A549 (cell line): ENCODE data around the gene PRXL2B. TPM values are rescaled to one million over a fixed set of nuclear protein-coding genes. Genes with fewer than 3 reads are reported as not detected.

Experiments
- ATAC-seq, 2 experiments: fragments of 200-7000 bp in 1 of 2; fragments of >200 bp in 1 of 2; cut with Nextera tagmentation in 1 of 2; cut with Tn5 transposase in 1 of 2; 3 replicates each; pipeline versions ENCODE4 v1.8.0 to v1.9.1; 2018 to 2020; ENCODE audit warnings: mild to moderate bottlenecking in 1 of 2, moderate library complexity in 1 of 2
- CTCF ChIA-PET: fragments of 300-600 bp; sonication (Branson Sonifier 250); formaldehyde crosslinking; extraction: SDS; loops from one replicate; lab custom pipeline; 2021; ENCODE audit warnings: antibody characterized with exemption, inconsistent platforms; lab: Yijun Ruan, JAX
- POLR2A ChIA-PET: fragments of 350-600 bp; formaldehyde crosslinking; extraction: SDS; loops from one replicate; lab custom pipeline; 2021; ENCODE audit warnings: antibody characterized with exemption, inconsistent platforms; lab: Yijun Ruan, JAX
- DNase-seq, 2 experiments: peaks; one replicate each; pipeline versions ENCODE4 v3.0.0 to v3.0.0-alpha.2; 2011 to 2016; ENCODE audit warnings: low read depth in 1 of 2, low spot score in 1 of 2
- FAIRE-seq: peaks from 2 replicates; lab custom pipeline; 2011; peaks lifted over from hg19 to GRCh38; lab: Jason Lieb, UNC
- H3K27ac ChIP-seq, 2 experiments: fragments of >200 bp; sonication (Bioruptor Twin); formaldehyde crosslinking; 3 replicates each; pipeline ENCODE4 v1.5.1; 2016 to 2017
- H3K4me1 ChIP-seq: fragments of >200 bp; sonication (Bioruptor Twin); formaldehyde crosslinking; 3 replicates; pipeline ENCODE4 v1.6.1; 2016
- H3K4me2 ChIP-seq: fragments of >200 bp; sonication (Bioruptor Twin); formaldehyde crosslinking; 3 replicates; pipeline ENCODE4 v1.6.1; 2016
- H3K4me3 ChIP-seq: fragments of >200 bp; sonication (Bioruptor Twin); formaldehyde crosslinking; 3 replicates; pipeline ENCODE4 v1.5.1; 2016
- H3K9me3 ChIP-seq: fragments of >200 bp; sonication (Bioruptor Twin); formaldehyde crosslinking; 3 replicates; pipeline ENCODE4 v1.6.1; 2016
- BHLHE40 ChIP-seq: IDR thresholded peaks from 2 replicates; pipeline ENCODE4 v1.6.1; 2012; ENCODE audit warnings: low read depth, low read length, inconsistent platforms
- CEBPB ChIP-seq, 2 experiments: fragments of >200 bp in 1 of 2; sonication (Bioruptor Twin) in 1 of 2; formaldehyde crosslinking in 1 of 2; IDR thresholded peaks; 2 replicates each; pipeline ENCODE4 v1.6.1; 2012 to 2016
- EHMT2 ChIP-seq: fragments of 200-600 bp; sonication (generic); IDR thresholded peaks from 2 replicates; pipeline ENCODE4 v1.6.1; 2016; ENCODE audit warnings: antibody characterized with exemption, low read depth, mild to moderate bottlenecking, moderate library complexity
- FOSL2 ChIP-seq, 2 experiments: fragments of 450-650 bp in 1 of 2; fragments of >200 bp in 1 of 2; sonication (Bioruptor Twin) in 1 of 2; formaldehyde crosslinking; IDR thresholded peaks; 2 replicates each; pipeline versions ENCODE4 v1.5.0 to v1.6.1; 2016 to 2020; ENCODE audit warnings: mild to moderate bottlenecking in 1 of 2, moderate library complexity in 1 of 2
- FOXS1 ChIP-seq: fragments of 250-450 bp; sonication (Bioruptor Pico); IDR thresholded peaks from 2 replicates; pipeline ENCODE4 v1.5.0; 2020; ENCODE audit warnings: mild to moderate bottlenecking, moderate library complexity
- HOXA7 ChIP-seq: fragments of 250-450 bp; sonication (Bioruptor Pico); IDR thresholded peaks from 2 replicates; pipeline ENCODE4 v1.5.0; 2020; ENCODE audit warnings: mild to moderate bottlenecking, moderate library complexity
- MYC ChIP-seq: IDR thresholded peaks from 2 replicates; pipeline ENCODE4 v1.6.1; 2012; ENCODE audit warnings: mild to moderate bottlenecking, inconsistent platforms, low read length, improper control_type of control experiment, borderline replicate concordance
- NFE2L2 ChIP-seq: fragments of 150-350 bp; conservative IDR thresholded peaks from 2 replicates; pipeline ENCODE4 v1.6.1; 2014; ENCODE audit warnings: low read length
- RAD21 ChIP-seq, 2 experiments: fragments of >200 bp in 1 of 2; sonication (Bioruptor Twin) in 1 of 2; formaldehyde crosslinking in 1 of 2; IDR thresholded peaks in 1 of 2; conservative IDR thresholded peaks in 1 of 2; 2 replicates in 1 of 2; 3 replicates in 1 of 2; pipeline ENCODE4 v1.6.1; 2012 to 2018; ENCODE audit warnings: inconsistent platforms in 1 of 2
- RARB ChIP-seq: fragments of 250-450 bp; sonication (Bioruptor Pico); IDR thresholded peaks from 2 replicates; pipeline ENCODE4 v1.8.0; 2021; ENCODE audit warnings: mild to moderate bottlenecking, moderate library complexity
- RCOR1 ChIP-seq: fragments of 150-350 bp; IDR thresholded peaks from 2 replicates; pipeline ENCODE4 v1.6.1; 2014; ENCODE audit warnings: antibody characterized with exemption, low read length, low read depth
- REST ChIP-seq: fragments of 200-600 bp; sonication (generic); IDR thresholded peaks from 2 replicates; pipeline ENCODE4 v1.6.1; 2016; ENCODE audit warnings: antibody characterized with exemption, mild to moderate bottlenecking, moderate library complexity
- RFX5 ChIP-seq: fragments of 450-650 bp; IDR thresholded peaks from 2 replicates; pipeline ENCODE4 v1.7.1; 2014; ENCODE audit warnings: antibody characterized with exemption, mild to moderate bottlenecking, moderate library complexity
- ZSCAN20 ChIP-seq: fragments of 250-450 bp; sonication (Bioruptor Pico); IDR thresholded peaks from 2 replicates; pipeline ENCODE4 v1.8.0; 2022; ENCODE audit warnings: mild to moderate bottlenecking, moderate library complexity
- WGBS: methylation state at CpG from one replicate; pipeline ENCODE4 v1.1.6; 2017; ENCODE audit errors: missing lambda C conversion rate; 5-methylcytosine and 5-hydroxymethylcytosine counted together
- polyA plus RNA-seq, 4 experiments: library from polyadenylated mRNA; depleted of rRNA in 3 of 4; stranded (reverse); fragments of >200 nt; fragmentation: RNase III in 1 of 4; extraction: RNeasy Plus Mini Kit Qiagen cat#74134 plus additional on column Dnase treatment in 1 of 4; gene quantifications; 2 replicates in 3 of 4; 3 replicates in 1 of 4; pipeline ENCODE4 v1.2.3, GENCODE V29; 2011 to 2017
- TF ChIP-seq, protein P1 (sequence below): fragments of >200 bp; sonication (Bioruptor Twin); formaldehyde crosslinking; IDR thresholded peaks from 2 replicates; pipeline ENCODE4 v1.6.1; 2016
- TF ChIP-seq, protein P2 (sequence below): fragments of 250-450 bp; sonication (Bioruptor Pico); IDR thresholded peaks from 2 replicates; pipeline ENCODE4 v1.5.0; 2020; ENCODE audit warnings: low read depth, mild to moderate bottlenecking, moderate library complexity
- TF ChIP-seq, protein P3 (sequence below): IDR thresholded peaks from 2 replicates; pipeline ENCODE4 v1.6.1; 2012

Gene PRXL2B
- polyA plus RNA-seq, 2 of the 4 experiments (the other 2 are of a cell fraction), result 4.4 to 16.4 TPM

- no peak overlapping the region for H3K4me2 ChIP-seq
- 31% methylated on average over 6 of the region's 7 CpGs for WGBS
- TF ChIP-seq, protein P1, sequence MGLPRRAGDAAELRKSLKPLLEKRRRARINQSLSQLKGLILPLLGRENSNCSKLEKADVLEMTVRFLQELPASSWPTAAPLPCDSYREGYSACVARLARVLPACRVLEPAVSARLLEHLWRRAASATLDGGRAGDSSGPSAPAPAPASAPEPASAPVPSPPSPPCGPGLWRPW, result no peak
- peaks cover 3% of the 10 kb centered on the region; the same call in 1 of the 3 replicates for H3K4me1 ChIP-seq
- H3K27ac ChIP-seq, result no peak overlapping the region
- H3K9me3 ChIP-seq, result peaks cover 5% of the 10 kb centered on the region; the same call in 2 of the 3 replicates
- DNase-seq (no peak), FAIRE-seq (no peak), ATAC-seq (no peak)
- H3K4me3 ChIP-seq, result no peak overlapping the region
- ChIA-PET CTCF (interaction anchor here (0.7 kb wide), 2 partner anchors 220 kb away, joined by 3 read pairs; no protein-coding TSS in a partner anchor), POLR2A (no interaction called here)
These were observed 50.2 kb downstream of the PRXL2B start for GRCh38 chr1:2636733-2637132.

- H3K4me3 ChIP-seq, result no peak overlapping the region
- H3K4me1 ChIP-seq, result peaks cover 6% of the 10 kb centered on the region; the same call in 1 of the 3 replicates
- CTCF ChIA-PET, result no interaction called here
- no peak overlapping the region for H3K27ac ChIP-seq
- POLR2A ChIA-PET, result no interaction called here
- H3K4me2 ChIP-seq, result no peak overlapping the region
- no peak for FAIRE-seq
- WGBS, result 27% methylated on average over 7 of the region's 10 CpGs
- no peak for DNase-seq
- no peak for ATAC-seq
- peaks cover 5% of the 10 kb centered on the region; the same call in 2 of the 3 replicates for H3K9me3 ChIP-seq
- no peak for TF ChIP-seq MYC
- TF ChIP-seq, protein P2, sequence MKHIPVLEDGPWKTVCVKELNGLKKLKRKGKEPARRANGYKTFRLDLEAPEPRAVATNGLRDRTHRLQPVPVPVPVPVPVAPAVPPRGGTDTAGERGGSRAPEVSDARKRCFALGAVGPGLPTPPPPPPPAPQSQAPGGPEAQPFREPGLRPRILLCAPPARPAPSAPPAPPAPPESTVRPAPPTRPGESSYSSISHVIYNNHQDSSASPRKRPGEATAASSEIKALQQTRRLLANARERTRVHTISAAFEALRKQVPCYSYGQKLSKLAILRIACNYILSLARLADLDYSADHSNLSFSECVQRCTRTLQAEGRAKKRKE (CRISPR knock-in tag), result no peak
- TF ChIP-seq HOXA7, result no peak
- TF ChIP-seq RCOR1, result no peak
- TF ChIP-seq NFE2L2, result no peak
- TF ChIP-seq RARB, result no peak
- TF ChIP-seq RAD21 (conservative IDR thresholded peaks at IDR 0.05 in 1 of 2, IDR thresholded peaks at IDR 0.05 in 1 of 2), result no peak
- TF ChIP-seq, protein P1, result no peak
- no peak for TF ChIP-seq FOXS1 (CRISPR knock-in tag)
- TF ChIP-seq ZSCAN20, result no peak
- no peak for TF ChIP-seq BHLHE40
These were observed 51.0 kb downstream of the PRXL2B start for GRCh38 chr1:2637442-2638145.

- POLR2A ChIA-PET, result no interaction called here
- DNase-seq (no peak), ATAC-seq (no peak), FAIRE-seq (no peak)
- Histone ChIP-seq H3K9me3 (peaks cover 5% of the 10 kb centered on the region; the same call in 2 of the 3 replicates), H3K4me2 (no peak overlapping the region), H3K4me1 (peaks cover 6% of the 10 kb centered on the region; the same call in 1 of the 3 replicates)
- TF ChIP-seq REST (no peak), EHMT2 (no peak), FOSL2 (IDR thresholded peaks at IDR 0.05) (no peak), FOSL2 (CRISPR knock-in tag; IDR thresholded peaks at IDR 0.05) (no peak), ZSCAN20 (no peak), MYC (no peak), RFX5 (no peak), CEBPB (IDR thresholded peaks at IDR 0.05) (no peak)
- TF ChIP-seq, protein P1, result no peak
- TF ChIP-seq, protein P3, sequence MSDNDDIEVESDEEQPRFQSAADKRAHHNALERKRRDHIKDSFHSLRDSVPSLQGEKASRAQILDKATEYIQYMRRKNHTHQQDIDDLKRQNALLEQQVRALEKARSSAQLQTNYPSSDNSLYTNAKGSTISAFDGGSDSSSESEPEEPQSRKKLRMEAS, result no peak
- TF ChIP-seq, all 56 proteins: peak for 0
- 78% methylated on average over 13 of the region's 16 CpGs for WGBS
- CTCF ChIA-PET, result no interaction called here
- Histone ChIP-seq H3K4me3 (no peak overlapping the region), H3K27ac (no peak overlapping the region)
These were observed 52.0 kb downstream of the PRXL2B start for GRCh38 chr1:2638466-2639115.
